GM23338 (cell line): ENCODE data around the gene IRF2. TPM values are rescaled to one million over a fixed set of nuclear protein-coding genes. Genes with fewer than 3 reads are reported as not detected.

ENCODE experiments used
- ATAC-seq: fragments of 200-7000 bp; cut with Tn5 transposase; 3 replicates; pipeline ENCODE4 v1.9.1; 2020
- DNase-seq: peaks from one replicate; pipeline ENCODE4 v3.0.0-alpha.2; 2015; ENCODE audit warnings: low spot score
- H2AFZ ChIP-seq: fragments of 200-600 bp; sonication (generic); 2 replicates; pipeline ENCODE4 v1.8.0; 2016; ENCODE audit warnings: antibody characterized with exemption, mild to moderate bottlenecking, moderate library complexity
- H3F3A ChIP-seq: fragments of 200-600 bp; sonication (generic); replicated peaks from 2 replicates; pipeline ENCODE4 v1.8.0; 2017; ENCODE audit warnings: antibody characterized with exemption, mixed run types, low read depth
- H3K27ac ChIP-seq: fragments of 200-600 bp; sonication (generic); 2 replicates; pipeline ENCODE4 v1.6.1; 2016; ENCODE audit warnings: low read depth
- H3K27me3 ChIP-seq: fragments of 200-600 bp; sonication (generic); 2 replicates; pipeline ENCODE4 v1.8.0; 2016; ENCODE audit warnings: mild to moderate bottlenecking, mixed run types, moderate library complexity; ENCODE audit not compliant: insufficient read depth
- H3K36me3 ChIP-seq: fragments of 200-600 bp; sonication (generic); 2 replicates; pipeline ENCODE4 v1.8.0; 2016; ENCODE audit warnings: mild to moderate bottlenecking; ENCODE audit not compliant: insufficient read depth
- H3K4me1 ChIP-seq: fragments of 200-600 bp; sonication (generic); 2 replicates; pipeline ENCODE4 v1.8.0; 2016; ENCODE audit warnings: mild to moderate bottlenecking, moderate library complexity; ENCODE audit not compliant: insufficient read depth
- H3K4me2 ChIP-seq: fragments of 200-600 bp; sonication (generic); 2 replicates; pipeline ENCODE4 v1.7.1; 2017; ENCODE audit warnings: mixed run types
- H3K4me3 ChIP-seq: fragments of 200-600 bp; sonication (generic); 2 replicates; pipeline ENCODE4 v1.6.1; 2016; ENCODE audit warnings: mixed run types
- H3K79me2 ChIP-seq: fragments of 200-600 bp; sonication (generic); replicated peaks from 2 replicates; pipeline ENCODE4 v1.8.0; 2017; ENCODE audit warnings: mild to moderate bottlenecking; ENCODE audit not compliant: insufficient read depth
- H3K9me2 ChIP-seq: fragments of 200-600 bp; sonication (generic); 2 replicates; pipeline ENCODE4 v1.8.0; 2017; ENCODE audit not compliant: insufficient read depth
- H4K20me1 ChIP-seq: fragments of 200-600 bp; sonication (generic); replicated peaks from 2 replicates; pipeline ENCODE4 v1.8.0; 2017; ENCODE audit warnings: mild to moderate bottlenecking; ENCODE audit not compliant: insufficient read depth
- H3K27ac Mint-ChIP-seq: 2 replicates; pipeline ENCODE4 v1.8.0; 2020; ENCODE audit warnings: inconsistent platforms, mild to moderate bottlenecking, moderate library complexity, mixed read lengths
- H3K27me3 Mint-ChIP-seq: 3 replicates; pipeline ENCODE4 v1.8.0; 2022; ENCODE audit warnings: low read depth, mild to moderate bottlenecking, moderate library complexity, mixed read lengths, inconsistent platforms; ENCODE audit not compliant: insufficient read depth, poor library complexity
- H3K36me3 Mint-ChIP-seq: 3 replicates; pipeline ENCODE4 v1.8.0; 2021; ENCODE audit warnings: low read depth, mild to moderate bottlenecking, inconsistent platforms, moderate library complexity, mixed read lengths
- H3K4me1 Mint-ChIP-seq: 3 replicates; pipeline ENCODE4 v1.8.0; 2020; ENCODE audit warnings: mild to moderate bottlenecking, inconsistent platforms, mixed read lengths
- H3K4me3 Mint-ChIP-seq: 3 replicates; pipeline ENCODE4 v1.8.0; 2021; ENCODE audit warnings: moderate library complexity, mild to moderate bottlenecking, inconsistent platforms, mixed read lengths
- H3K9me3 Mint-ChIP-seq: 3 replicates; pipeline ENCODE4 v1.8.0; 2020; ENCODE audit warnings: moderate library complexity, mild to moderate bottlenecking, inconsistent platforms, mixed read lengths
- JUNB ChIP-seq: IDR thresholded peaks from one replicate; pipeline ENCODE4 v1.6.1; 2016; ENCODE audit warnings: antibody characterized with exemption; ENCODE audit not compliant: unreplicated experiment
- NANOG ChIP-seq: IDR thresholded peaks from 2 replicates; pipeline ENCODE4 v1.6.1; 2016; ENCODE audit warnings: antibody characterized with exemption, borderline replicate concordance
- polyA plus RNA-seq: library from polyadenylated mRNA; unstranded; fragments of >200 nt; fragmentation: Nextera tagmentation; extraction: Ambion mirVana; gene quantifications from 2 replicates; pipeline ENCODE4 v1.2.1, GENCODE V29; 2016
- total RNA-seq: library from RNA; depleted of rRNA; stranded (reverse); fragments of >200 nt; shearing (Covaris generic); gene quantifications from 2 replicates; pipeline ENCODE4 v1.2.3, GENCODE V29; 2014
- TF ChIP-seq, protein P1 (sequence below): fragments of 250-450 bp; sonication (Bioruptor Pico); IDR thresholded peaks from 2 replicates; pipeline ENCODE4 v1.5.0; 2020; ENCODE audit warnings: mild to moderate bottlenecking, moderate library complexity
- TF ChIP-seq, protein P2 (sequence below), 2 experiments: fragments of 200-600 bp in 1 of 2; sonication (generic) in 1 of 2; conservative IDR thresholded peaks; 2 replicates each; pipeline versions ENCODE4 v1.5.1 to v1.6.1; 2016 to 2017; ENCODE audit warnings: antibody characterized with exemption in 2 of 2, low read depth in 2 of 2, mild to moderate bottlenecking in 2 of 2, moderate library complexity in 1 of 2

Gene IRF2
- total and polyA plus RNA-seq, 2 experiments from 2014 or later: 14.7 to 15.0 TPM

DNA sequence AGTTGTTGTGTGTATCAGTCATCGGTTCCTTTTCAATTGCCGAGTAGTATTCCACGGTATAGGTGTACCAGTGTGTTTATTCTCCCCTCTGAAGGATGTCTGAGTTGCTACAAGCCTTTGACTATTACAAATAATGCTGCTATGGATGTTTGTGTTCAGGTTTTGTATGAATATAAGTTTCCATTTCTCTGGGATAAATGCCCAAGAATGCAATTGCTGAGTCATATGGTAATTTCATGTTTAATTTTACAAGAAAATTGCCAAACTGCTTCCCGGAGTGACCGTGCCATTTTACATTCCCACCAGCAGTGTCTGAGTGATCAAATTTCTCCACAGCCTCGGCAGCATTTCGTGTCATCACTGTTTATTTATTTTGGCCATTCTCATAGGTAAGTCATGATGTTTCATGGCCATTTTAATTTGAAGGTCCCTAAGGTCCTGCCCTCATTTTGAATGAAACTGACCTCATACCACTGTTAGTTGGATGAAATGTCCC is 73.9 kb downstream of the IRF2 start:
- Histone ChIP-seq H3K79me2 (no peaks in the 10 kb centered on the region), H3K4me3 (no peak overlapping the region), H2AFZ (no peak overlapping the region), H3K27ac (no peak overlapping the region), H3K9me2 (no peaks in the 10 kb centered on the region), H3K27me3 (no peaks in the 10 kb centered on the region), H3K4me1 (peaks cover 23% of the 10 kb centered on the region), H3F3A (no peaks in the 10 kb centered on the region), H3K36me3 (peaks cover 12% of the 10 kb centered on the region), H3K4me2 (no peak overlapping the region), H4K20me1 (no peaks in the 10 kb centered on the region)
- DNase-seq (no peak), ATAC-seq (no peak)
- Mint-ChIP-seq H3K4me1 (peaks cover 44% of the 10 kb centered on the region), H3K4me3 (no peak overlapping the region), H3K27me3 (peaks cover 9% of the 10 kb centered on the region), H3K36me3 (peaks cover 43% of the 10 kb centered on the region), H3K27ac (peak overlapping the region; percentile 45; the same call in 1 of the 2 replicates), H3K9me3 (no peaks in the 10 kb centered on the region; the same call in 2 of the 3 replicates)
- TF ChIP-seq, protein P1, sequence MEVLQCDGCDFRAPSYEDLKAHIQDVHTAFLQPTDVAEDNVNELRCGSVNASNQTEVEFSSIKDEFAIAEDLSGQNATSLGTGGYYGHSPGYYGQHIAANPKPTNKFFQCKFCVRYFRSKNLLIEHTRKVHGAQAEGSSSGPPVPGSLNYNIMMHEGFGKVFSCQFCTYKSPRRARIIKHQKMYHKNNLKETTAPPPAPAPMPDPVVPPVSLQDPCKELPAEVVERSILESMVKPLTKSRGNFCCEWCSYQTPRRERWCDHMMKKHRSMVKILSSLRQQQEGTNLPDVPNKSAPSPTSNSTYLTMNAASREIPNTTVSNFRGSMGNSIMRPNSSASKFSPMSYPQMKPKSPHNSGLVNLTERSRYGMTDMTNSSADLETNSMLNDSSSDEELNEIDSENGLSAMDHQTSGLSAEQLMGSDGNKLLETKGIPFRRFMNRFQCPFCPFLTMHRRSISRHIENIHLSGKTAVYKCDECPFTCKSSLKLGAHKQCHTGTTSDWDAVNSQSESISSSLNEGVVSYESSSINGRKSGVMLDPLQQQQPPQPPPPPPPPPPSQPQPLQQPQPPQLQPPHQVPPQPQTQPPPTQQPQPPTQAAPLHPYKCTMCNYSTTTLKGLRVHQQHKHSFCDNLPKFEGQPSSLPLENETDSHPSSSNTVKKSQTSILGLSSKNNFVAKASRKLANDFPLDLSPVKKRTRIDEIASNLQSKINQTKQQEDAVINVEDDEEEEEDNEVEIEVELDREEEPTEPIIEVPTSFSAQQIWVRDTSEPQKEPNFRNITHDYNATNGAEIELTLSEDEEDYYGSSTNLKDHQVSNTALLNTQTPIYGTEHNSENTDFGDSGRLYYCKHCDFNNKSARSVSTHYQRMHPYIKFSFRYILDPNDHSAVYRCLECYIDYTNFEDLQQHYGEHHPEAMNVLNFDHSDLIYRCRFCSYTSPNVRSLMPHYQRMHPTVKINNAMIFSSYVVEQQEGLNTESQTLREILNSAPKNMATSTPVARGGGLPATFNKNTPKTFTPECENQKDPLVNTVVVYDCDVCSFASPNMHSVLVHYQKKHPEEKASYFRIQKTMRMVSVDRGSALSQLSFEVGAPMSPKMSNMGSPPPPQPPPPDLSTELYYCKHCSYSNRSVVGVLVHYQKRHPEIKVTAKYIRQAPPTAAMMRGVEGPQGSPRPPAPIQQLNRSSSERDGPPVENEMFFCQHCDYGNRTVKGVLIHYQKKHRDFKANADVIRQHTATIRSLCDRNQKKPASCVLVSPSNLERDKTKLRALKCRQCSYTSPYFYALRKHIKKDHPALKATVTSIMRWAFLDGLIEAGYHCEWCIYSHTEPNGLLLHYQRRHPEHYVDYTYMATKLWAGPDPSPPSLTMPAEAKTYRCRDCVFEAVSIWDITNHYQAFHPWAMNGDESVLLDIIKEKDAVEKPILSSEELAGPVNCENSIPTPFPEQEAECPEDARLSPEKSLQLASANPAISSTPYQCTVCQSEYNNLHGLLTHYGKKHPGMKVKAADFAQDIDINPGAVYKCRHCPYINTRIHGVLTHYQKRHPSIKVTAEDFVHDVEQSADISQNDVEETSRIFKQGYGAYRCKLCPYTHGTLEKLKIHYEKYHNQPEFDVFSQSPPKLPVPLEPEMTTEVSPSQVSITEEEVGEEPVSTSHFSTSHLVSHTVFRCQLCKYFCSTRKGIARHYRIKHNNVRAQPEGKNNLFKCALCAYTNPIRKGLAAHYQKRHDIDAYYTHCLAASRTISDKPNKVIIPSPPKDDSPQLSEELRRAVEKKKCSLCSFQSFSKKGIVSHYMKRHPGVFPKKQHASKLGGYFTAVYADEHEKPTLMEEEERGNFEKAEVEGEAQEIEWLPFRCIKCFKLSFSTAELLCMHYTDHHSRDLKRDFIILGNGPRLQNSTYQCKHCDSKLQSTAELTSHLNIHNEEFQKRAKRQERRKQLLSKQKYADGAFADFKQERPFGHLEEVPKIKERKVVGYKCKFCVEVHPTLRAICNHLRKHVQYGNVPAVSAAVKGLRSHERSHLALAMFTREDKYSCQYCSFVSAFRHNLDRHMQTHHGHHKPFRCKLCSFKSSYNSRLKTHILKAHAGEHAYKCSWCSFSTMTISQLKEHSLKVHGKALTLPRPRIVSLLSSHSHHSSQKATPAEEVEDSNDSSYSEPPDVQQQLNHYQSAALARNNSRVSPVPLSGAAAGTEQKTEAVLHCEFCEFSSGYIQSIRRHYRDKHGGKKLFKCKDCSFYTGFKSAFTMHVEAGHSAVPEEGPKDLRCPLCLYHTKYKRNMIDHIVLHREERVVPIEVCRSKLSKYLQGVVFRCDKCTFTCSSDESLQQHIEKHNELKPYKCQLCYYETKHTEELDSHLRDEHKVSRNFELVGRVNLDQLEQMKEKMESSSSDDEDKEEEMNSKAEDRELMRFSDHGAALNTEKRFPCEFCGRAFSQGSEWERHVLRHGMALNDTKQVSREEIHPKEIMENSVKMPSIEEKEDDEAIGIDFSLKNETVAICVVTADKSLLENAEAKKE (CRISPR knock-in tag): no peak
- no peak for TF ChIP-seq JUNB
- TF ChIP-seq NANOG: no peak
- TF ChIP-seq, protein P2, sequence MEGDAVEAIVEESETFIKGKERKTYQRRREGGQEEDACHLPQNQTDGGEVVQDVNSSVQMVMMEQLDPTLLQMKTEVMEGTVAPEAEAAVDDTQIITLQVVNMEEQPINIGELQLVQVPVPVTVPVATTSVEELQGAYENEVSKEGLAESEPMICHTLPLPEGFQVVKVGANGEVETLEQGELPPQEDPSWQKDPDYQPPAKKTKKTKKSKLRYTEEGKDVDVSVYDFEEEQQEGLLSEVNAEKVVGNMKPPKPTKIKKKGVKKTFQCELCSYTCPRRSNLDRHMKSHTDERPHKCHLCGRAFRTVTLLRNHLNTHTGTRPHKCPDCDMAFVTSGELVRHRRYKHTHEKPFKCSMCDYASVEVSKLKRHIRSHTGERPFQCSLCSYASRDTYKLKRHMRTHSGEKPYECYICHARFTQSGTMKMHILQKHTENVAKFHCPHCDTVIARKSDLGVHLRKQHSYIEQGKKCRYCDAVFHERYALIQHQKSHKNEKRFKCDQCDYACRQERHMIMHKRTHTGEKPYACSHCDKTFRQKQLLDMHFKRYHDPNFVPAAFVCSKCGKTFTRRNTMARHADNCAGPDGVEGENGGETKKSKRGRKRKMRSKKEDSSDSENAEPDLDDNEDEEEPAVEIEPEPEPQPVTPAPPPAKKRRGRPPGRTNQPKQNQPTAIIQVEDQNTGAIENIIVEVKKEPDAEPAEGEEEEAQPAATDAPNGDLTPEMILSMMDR (conservative IDR thresholded peaks at IDR 0.05; ENCODE audit: low read depth in 2 of 2): no peak
